AG04449 (cell line): ENCODE measurements around the gene NTM.
"Not testable (repeated sequence)": the region's sequence is repeated elsewhere in the genome, so short reads cannot be mapped to it uniquely, and the experiment has no call there.

Experiments
- CTCF ChIA-PET: fragments of 350-600 bp; formaldehyde crosslinking; extraction: SDS; loops from one replicate; lab custom pipeline; 2021; ENCODE audit warnings: antibody characterized with exemption; lab: Yijun Ruan, JAX
- POLR2A ChIA-PET: fragments of 400-600, 350-600 bp; formaldehyde crosslinking; extraction: SDS; loops from one replicate; lab custom pipeline; 2020; ENCODE audit warnings: antibody characterized with exemption, inconsistent platforms; lab: Yijun Ruan, JAX
- DNase-seq: peaks from one replicate; pipeline ENCODE4 v3.0.0-alpha.2; 2010; ENCODE audit warnings: low read depth, low spot score
- H3K4me3 ChIP-seq: 2 replicates; pipeline ENCODE4 v1.5.1; 2011; ENCODE audit warnings: low read depth, mild to moderate bottlenecking, control low read depth, low read length
- TF ChIP-seq, protein P1 (sequence below): IDR thresholded peaks from one replicate; pipeline ENCODE4 v1.5.1; 2011; ENCODE audit warnings: mild to moderate bottlenecking, moderate library complexity, low read length, control low read depth, inconsistent platforms; ENCODE audit not compliant: insufficient read depth; ENCODE audit errors: missing control alignments

Gene NTM

GRCh38 chr11:132062541-132062940, 692.1 kb downstream of the NTM start:
- peak; percentile 65 for DNase-seq
- H3K4me3 ChIP-seq = no peak overlapping the region
- TF ChIP-seq, protein P1, sequence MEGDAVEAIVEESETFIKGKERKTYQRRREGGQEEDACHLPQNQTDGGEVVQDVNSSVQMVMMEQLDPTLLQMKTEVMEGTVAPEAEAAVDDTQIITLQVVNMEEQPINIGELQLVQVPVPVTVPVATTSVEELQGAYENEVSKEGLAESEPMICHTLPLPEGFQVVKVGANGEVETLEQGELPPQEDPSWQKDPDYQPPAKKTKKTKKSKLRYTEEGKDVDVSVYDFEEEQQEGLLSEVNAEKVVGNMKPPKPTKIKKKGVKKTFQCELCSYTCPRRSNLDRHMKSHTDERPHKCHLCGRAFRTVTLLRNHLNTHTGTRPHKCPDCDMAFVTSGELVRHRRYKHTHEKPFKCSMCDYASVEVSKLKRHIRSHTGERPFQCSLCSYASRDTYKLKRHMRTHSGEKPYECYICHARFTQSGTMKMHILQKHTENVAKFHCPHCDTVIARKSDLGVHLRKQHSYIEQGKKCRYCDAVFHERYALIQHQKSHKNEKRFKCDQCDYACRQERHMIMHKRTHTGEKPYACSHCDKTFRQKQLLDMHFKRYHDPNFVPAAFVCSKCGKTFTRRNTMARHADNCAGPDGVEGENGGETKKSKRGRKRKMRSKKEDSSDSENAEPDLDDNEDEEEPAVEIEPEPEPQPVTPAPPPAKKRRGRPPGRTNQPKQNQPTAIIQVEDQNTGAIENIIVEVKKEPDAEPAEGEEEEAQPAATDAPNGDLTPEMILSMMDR = no peak
- POLR2A ChIA-PET = interaction anchor here (0.6 to 2.7 kb wide), 8 partner anchors 8 to 1691 kb away, joined by 3 to 15 read pairs (median 3); no protein-coding TSS in a partner anchor
- CTCF ChIA-PET = interaction anchor here (0.8 to 2.6 kb wide), 14 partner anchors 8 to 878 kb away, joined by 3 to 13 read pairs (median 3); no protein-coding TSS in a partner anchor

DNA sequence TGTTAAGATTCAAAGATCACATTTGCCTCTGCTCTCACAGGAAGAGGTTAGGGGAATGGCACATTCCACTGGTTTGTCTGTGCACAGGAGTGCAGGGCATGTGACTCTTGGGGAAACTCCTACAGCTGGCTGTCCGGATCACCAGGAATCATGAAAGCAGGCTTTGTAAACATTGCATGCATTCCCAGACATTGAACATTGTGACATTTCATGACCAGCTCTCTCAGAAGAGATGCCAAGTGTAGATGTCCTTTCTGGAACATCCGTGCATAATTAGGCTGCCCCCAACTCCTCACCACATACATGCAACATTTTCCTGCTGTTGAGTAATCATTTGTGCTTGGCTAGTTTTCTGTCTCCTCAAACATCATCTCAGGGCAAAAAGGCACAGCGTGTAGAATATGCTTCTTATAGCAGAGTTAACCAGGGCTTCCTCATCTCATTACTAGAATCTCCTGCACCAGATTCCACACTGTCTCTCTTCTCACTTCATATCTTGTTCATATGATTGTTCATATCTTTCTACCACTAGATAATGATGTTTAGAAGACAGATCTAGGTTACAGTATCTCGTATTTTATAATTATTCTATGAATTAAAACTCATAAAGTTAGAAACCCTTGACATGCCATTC, 694.7 kb downstream of the NTM start:
- ChIA-PET POLR2A (interaction anchor here (0.6 to 1.2 kb wide), 9 partner anchors 10 to 384 kb away, joined by 3 to 24 read pairs (median 4); no protein-coding TSS in a partner anchor), CTCF (interaction anchor here (1.1 kb wide), 1 partner anchor 62 kb away, joined by 4 read pairs; no protein-coding TSS in a partner anchor)
- no peak overlapping the region for H3K4me3 ChIP-seq
- DNase-seq = peak; percentile 100
- TF ChIP-seq, protein P1 = no peak

DNA sequence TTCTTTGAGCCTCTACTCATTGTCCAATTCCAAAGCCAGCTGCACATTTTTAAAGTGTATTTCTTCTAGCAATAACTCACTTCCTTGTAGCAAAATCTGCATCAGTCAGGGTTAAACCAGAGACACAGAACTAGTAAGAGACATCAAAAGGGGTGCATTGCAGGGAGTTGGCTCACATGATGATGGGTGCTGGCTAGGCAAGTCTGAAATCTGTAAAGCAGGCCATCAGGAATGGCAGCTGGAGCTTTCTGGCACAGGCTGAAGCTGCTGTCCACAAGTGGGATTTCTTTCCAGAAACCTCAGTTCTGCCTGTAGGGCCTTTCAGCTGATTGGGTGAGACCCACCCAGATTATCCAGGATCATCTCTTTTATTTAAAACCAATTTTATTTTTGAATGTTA, 698.1 kb downstream of the NTM start:
- CTCF ChIA-PET = interaction anchor here (1.0 to 2.2 kb wide), 11 partner anchors 9 to 375 kb away, joined by 3 to 10 read pairs (median 4); no protein-coding TSS in a partner anchor
- TF ChIP-seq, protein P1 = no peak
- no peak overlapping the region for H3K4me3 ChIP-seq

GRCh38 chr11:132069593-132069992, 699.2 kb downstream of the NTM start:
- POLR2A ChIA-PET, DNase-seq, CTCF ChIA-PET, H3K4me3 ChIP-seq: not testable (repeated sequence)

More for the DNA sequence above, 698.1 kb downstream of the NTM start:
- DNase-seq = no peak
- POLR2A ChIA-PET = no interaction called here

DNA sequence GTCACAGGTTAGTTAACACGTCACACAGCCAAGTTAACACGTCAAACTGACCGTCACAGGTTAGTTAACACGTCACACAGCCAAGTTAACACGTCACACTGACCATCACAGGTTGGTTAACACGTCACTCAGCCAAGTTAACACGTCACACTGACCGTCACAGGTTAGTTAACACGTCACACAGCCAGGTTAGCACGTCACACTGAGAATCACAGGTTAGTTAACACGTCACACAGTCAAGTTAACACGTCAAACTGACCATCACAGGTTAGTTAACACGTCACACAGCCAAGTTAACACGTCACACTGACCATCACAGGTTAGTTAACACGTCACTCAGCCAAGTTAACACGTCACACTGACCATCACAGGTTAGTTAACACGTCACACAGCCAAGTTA, 700.5 kb downstream of the NTM start:
- CTCF ChIA-PET = interaction anchor here (1.2 to 4.1 kb wide), 4 partner anchors 15 to 203 kb away, joined by 3 to 19 read pairs (median 10); no protein-coding TSS in a partner anchor
- not testable (repeated sequence) for H3K4me3 ChIP-seq, DNase-seq
- POLR2A ChIA-PET = interaction anchor here (0.7 to 1.8 kb wide), 2 partner anchors 19 to 53 kb away, joined by 6 to 7 read pairs; no protein-coding TSS in a partner anchor

DNA sequence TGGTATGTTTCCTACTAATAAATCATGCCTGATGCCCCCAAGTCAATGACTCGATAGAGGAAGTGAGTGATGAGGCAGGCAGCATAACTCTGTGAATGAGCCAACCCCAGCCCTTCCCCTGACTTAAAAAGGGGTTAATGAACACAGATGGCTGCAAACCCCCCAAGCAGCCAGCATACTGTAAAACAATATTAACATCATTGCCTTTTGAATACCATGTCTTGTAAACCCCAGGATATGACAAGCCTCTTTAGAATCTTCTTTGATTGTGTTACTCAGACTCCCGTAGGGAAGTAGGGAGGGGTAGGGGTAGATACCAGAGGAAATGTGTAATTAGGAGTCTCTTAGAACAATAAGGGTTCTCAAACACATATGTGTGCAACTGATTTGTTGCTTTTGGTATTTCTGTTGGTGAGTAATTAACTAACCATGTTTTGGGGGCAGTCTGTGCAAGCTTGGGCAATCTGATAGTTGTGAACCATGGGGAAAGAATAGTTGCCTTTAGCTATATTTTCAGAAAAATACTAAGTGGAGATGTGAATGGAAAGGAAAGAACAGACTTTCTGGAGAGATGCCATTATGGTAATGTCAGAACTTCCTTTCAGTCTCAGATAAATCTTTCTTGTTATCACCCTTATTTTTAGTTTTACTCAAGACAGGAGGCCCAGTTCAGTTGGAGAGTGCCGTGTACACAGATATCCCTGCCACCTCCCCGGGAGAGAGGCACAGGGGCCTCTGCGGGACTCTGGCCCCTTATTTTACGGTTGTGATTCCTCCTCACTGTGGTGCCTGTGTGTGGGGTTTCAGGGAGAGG, 701.8 kb downstream of the NTM start:
- ChIA-PET CTCF (interaction anchor here (0.9 to 4.1 kb wide), 8 partner anchors 16 to 377 kb away, joined by 3 to 19 read pairs (median 4); no protein-coding TSS in a partner anchor), POLR2A (interaction anchor here (0.7 to 2.5 kb wide), 13 partner anchors 10 to 324 kb away, joined by 3 to 15 read pairs (median 6); no protein-coding TSS in a partner anchor)
- DNase-seq = peak; percentile 99
- peak overlapping the region; percentile 15 for H3K4me3 ChIP-seq
- TF ChIP-seq, protein P1 = no peak
